Thyroid gland (tissue), 4 donors: ENCODE measurements around the gene SPTBN4. TPM values are rescaled to one million over a fixed set of nuclear protein-coding genes. Genes with fewer than 3 reads are reported as not detected.

ENCODE experiments used
- DNase-seq, 2 donors: peaks; one replicate each; pipeline ENCODE4 v3.0.0-alpha.2; 2019
- H3K27ac ChIP-seq, 3 donors: fragments of 200-600 bp; sonication (generic); 1 replicate in 2 of 3; 2 replicates in 1 of 3; pipeline ENCODE4 v1.5.1; 2016 to 2019; ENCODE audit warnings: mild to moderate bottlenecking in 1 of 3, moderate library complexity in 1 of 3
- H3K27me3 ChIP-seq: fragments of 200-600 bp; sonication (generic); one replicate; pipeline ENCODE4 v1.5.1; 2019
- H3K36me3 ChIP-seq, 2 donors: fragments of 200-600 bp; sonication (generic); one replicate each; pipeline ENCODE4 v1.5.1; 2016 to 2019
- H3K4me1 ChIP-seq, 2 donors: fragments of 200-600 bp; sonication (generic); one replicate each; pipeline ENCODE4 v1.5.1; 2017 to 2019
- H3K4me3 ChIP-seq, 3 donors: fragments of 200-600 bp; sonication (generic); replicated peaks in 1 of 3; 1 replicate in 2 of 3; 2 replicates in 1 of 3; pipeline ENCODE4 v1.5.1; 2016; ENCODE audit warnings: mild to moderate bottlenecking in 1 of 3
- H3K9me3 ChIP-seq: fragments of 200-600 bp; sonication (generic); one replicate; pipeline ENCODE4 v1.5.1; 2017
- CTCF ChIP-seq, 6 experiments: fragments of 200-600 bp in 3 of 6; fragments of 450-650 bp in 3 of 6; sonication (generic) in 3 of 6; IDR thresholded peaks; one replicate each; pipeline ENCODE4 v1.5.1; 2016 to 2019; ENCODE audit warnings: antibody characterized with exemption in 6 of 6, mild to moderate bottlenecking in 2 of 6, inconsistent platforms in 1 of 6, moderate library complexity in 1 of 6
- POLR2A ChIP-seq, 2 donors: fragments of 450-650 bp; IDR thresholded peaks; one replicate each; pipeline ENCODE4 v1.6.1; 2017; ENCODE audit warnings: antibody characterized with exemption in 2 of 2, mild to moderate bottlenecking in 2 of 2, moderate library complexity in 1 of 2
- WGBS, 2 donors: methylation state at CpG; one replicate each; pipeline ENCODE4 v1.1.5; 2017; 5-methylcytosine and 5-hydroxymethylcytosine counted together
- intact Hi-C: fragments of 100-400 bp; cut with DNase I; formaldehyde crosslinking; loops from one replicate; pipeline ENCODE4 v1.15.1; 2023
- total RNA-seq, 4 donors: library from RNA; depleted of rRNA; stranded (reverse); fragments of >200 nt; gene quantifications; one replicate each; pipeline ENCODE4 v1.2.3, GENCODE V29; 2016

Gene SPTBN4
- total RNA-seq, 4 donors from 2014 or later, result 0.67 to 2.7 (median 1.0) TPM

DNA sequence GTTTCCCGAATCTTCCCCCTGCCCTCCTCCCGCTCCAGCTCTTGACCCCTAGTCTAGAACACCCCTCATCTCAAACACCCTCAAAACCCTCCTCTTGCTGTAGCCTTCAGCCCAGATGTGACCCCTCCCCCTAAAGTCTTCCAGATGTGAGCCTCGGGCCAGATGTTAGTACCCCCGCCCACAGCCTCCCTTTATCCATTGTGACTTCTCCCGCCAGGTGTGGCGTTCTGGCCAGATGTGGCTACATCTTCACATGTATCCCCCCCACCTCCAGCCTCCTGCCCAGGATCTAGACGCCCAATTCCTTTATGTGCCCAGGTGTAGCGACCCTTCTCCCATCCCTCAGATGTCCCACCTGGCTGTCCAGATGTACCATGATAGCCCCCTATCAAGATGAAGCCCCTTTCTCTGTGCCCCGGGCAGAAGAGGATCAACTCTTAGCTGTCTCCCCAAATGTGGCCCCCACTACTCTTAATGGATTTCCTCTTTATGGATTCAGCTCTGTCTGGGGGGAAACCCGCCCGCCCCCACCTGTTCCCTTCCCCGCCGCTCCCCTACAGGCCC lies 133.9 kb downstream of the SPTBN4 start:
- no peak for DNase-seq
- WGBS, 2 donors, result 8 to 16% methylated on average over 13 of the region's 13 CpGs
- Histone ChIP-seq H3K27ac (peak overlapping the region; percentile 15 to 71 (median 37)), H3K4me1 (peaks cover 52 to 84% of the 10 kb centered on the region in 2 donors), H3K27me3 (no peaks in the 10 kb centered on the region), H3K36me3 (no peaks in the 10 kb centered on the region), H3K9me3 (no peaks in the 10 kb centered on the region), H3K4me3 (peak overlapping the region in 1 of 3 donors; percentile 53)
- TF ChIP-seq POLR2A (IDR thresholded peaks at IDR 0.05), result no peak
- TF ChIP-seq CTCF (IDR thresholded peaks at IDR 0.05), result no peak
- intact Hi-C loops, result no loop called here

DNA sequence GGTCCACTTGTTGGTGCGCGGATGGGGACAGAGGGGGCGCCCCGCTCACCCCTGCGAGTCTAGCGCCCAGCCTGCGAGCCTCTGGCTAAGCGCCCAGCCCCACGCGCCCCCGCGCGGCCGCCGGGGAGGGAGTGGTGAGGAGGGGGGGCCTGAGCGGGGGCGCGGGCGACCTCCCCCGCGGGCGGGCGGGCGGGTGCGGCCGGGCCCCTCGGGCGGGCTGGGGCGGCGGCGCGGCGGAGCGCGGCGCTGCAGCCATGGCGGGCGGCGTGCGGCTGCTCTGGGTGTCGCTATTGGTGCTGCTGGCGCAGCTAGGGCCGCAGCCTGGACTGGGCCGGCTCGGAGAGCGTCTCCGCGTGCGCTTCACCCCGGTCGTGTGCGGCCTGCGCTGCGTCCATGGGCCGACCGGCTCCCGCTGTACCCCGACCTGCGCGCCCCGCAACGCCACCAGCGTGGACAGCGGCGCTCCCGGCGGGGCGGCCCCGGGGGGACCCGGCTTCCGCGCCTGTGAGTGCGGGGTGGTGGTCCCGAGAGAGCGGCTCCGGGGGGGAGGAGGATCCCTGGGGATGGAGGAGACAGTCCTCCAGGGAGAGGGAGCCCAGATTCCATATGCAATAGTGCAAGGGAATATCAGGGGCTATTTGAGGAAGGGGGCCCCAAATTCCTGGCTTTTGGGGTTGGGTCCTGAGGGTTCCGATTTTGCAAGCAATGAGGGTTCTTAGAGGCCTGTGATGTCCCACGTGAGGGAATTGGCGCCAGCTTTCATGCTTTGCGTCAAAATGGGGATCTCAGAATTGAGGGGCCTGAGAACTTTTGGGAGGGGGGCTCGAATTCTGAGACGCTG lies 134.6 kb downstream of the SPTBN4 start, which contains the start of gene LTBP4:
TSS of gene LTBP4 (plus strand) at position 236 of the 841 bp plus-strand sequence. CDS start at position 255, 19 bp downstream.
- intact Hi-C loops, result no loop called here
- no peaks in the 10 kb centered on the region for H3K27me3 ChIP-seq
- WGBS, 2 donors, result 1 to 2% methylated on average over 9 to 44 of the region's 82 CpGs
- H3K36me3 ChIP-seq, result no peaks in the 10 kb centered on the region
- TF ChIP-seq POLR2A (IDR thresholded peaks at IDR 0.05) (peak in 1 of 2 donors; percentile 48), CTCF (IDR thresholded peaks at IDR 0.05) (peak in 1 of 6 experiments; percentile 24)
- peak within 1 kb of the TSS in 2 of 3 donors; percentile 47 to 53 for H3K4me3 ChIP-seq
- peak within 1 kb of the TSS; percentile 15 to 96 (median 92) for H3K27ac ChIP-seq
- H3K9me3 ChIP-seq, result no peaks in the 10 kb centered on the region
- peak; percentile 64 to 68 for DNase-seq
- peaks cover 52 to 91% of the 10 kb centered on the region in 2 donors for H3K4me1 ChIP-seq

GRCh38 chr19:40603071-40603388 lies 136.2 kb downstream of the SPTBN4 start:
- peak overlapping the region; percentile 91 to 96 (median 92) for H3K27ac ChIP-seq
- DNase-seq, result no peak
- peaks cover 47 to 85% of the 10 kb centered on the region in 2 donors for H3K4me1 ChIP-seq
- TF ChIP-seq POLR2A (IDR thresholded peaks at IDR 0.05), result no peak
- no peak for TF ChIP-seq CTCF (IDR thresholded peaks at IDR 0.05)
- H3K9me3 ChIP-seq, result no peaks in the 10 kb centered on the region
- H3K27me3 ChIP-seq, result no peaks in the 10 kb centered on the region
- no peaks in the 10 kb centered on the region for H3K36me3 ChIP-seq
- peak overlapping the region in 1 of 3 donors; percentile 53 for H3K4me3 ChIP-seq
- 9 to 10% methylated on average over 2 of the region's 2 CpGs for WGBS, 2 donors
- intact Hi-C loops, result no loop called here

DNA sequence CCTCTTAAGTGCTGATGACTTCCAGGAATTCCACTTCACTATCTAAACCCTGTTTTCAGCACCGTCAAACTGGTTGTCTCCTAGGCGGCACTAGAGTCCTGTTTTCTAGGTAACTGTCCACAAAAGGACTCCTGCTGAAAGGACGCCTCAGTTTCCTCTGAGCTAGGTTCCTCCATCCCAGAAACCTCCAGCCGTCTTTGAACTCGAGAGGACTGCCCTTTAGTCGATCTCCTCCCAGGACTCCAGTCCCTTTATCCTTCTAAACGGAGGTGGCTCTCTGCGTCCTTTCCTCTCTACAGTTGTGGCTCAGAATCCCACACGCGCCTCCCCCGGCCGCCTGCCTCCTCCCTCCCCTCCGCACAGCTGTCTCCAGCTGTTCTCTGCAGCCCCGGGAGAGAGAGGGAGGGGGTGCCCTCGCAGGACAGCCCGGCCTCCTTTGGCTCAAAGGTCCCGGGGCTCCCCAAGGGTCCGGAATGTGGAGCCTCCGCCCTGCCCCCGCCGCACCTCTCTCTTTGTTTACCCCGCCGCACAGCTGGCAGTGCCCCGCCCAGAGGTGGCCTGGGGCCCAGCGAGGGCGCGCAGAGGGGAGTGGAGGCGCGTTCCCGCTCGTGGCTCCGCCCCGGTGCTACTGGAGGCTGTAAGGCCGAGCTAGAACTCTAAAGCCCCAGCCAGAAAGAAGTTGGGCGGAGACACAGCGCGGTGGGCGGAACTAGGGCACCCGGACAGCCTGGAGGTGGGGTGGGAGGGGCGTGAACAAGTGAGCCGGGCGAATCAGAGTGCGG lies 136.8 kb downstream of the SPTBN4 start:
- Histone ChIP-seq H3K9me3 (no peaks in the 10 kb centered on the region), H3K36me3 (no peaks in the 10 kb centered on the region), H3K27me3 (no peaks in the 10 kb centered on the region), H3K27ac (peak overlapping the region; percentile 91 to 96 (median 92)), H3K4me1 (peaks cover 47 to 80% of the 10 kb centered on the region in 2 donors), H3K4me3 (peak overlapping the region in 1 of 3 donors; percentile 22)
- peak; percentile 99 for DNase-seq
- peak in 1 of 2 donors; percentile 76 for TF ChIP-seq POLR2A (IDR thresholded peaks at IDR 0.05)
- TF ChIP-seq CTCF (IDR thresholded peaks at IDR 0.05), result peak in 1 of 6 experiments; percentile 11
- intact Hi-C loops, result no loop called here
- WGBS, 2 donors, result 0 to 1% methylated on average over 26 to 39 of the region's 43 CpGs
